H1 (cell line): ENCODE measurements around the gene PRRT4.

ENCODE experiments used
- ATF3 ChIP-seq: IDR thresholded peaks from 2 replicates; pipeline ENCODE4 v1.6.1; 2011; ENCODE audit warnings: low read depth, mild to moderate bottlenecking, low read length; ENCODE audit not compliant: insufficient read depth
- CTCF ChIP-seq, 3 experiments: IDR thresholded peaks; 1 replicate in 2 of 3; 2 replicates in 1 of 3; pipeline versions ENCODE4 v1.5.1 to v1.6.1; 2011; ENCODE audit warnings: low read length in 3 of 3, mild to moderate bottlenecking in 3 of 3, inconsistent platforms in 2 of 3, low read depth in 1 of 3, moderate library complexity in 1 of 3; ENCODE audit not compliant: insufficient read depth in 1 of 3; ENCODE audit errors: control extremely low read depth in 1 of 3
- JUN ChIP-seq: IDR thresholded peaks from 2 replicates; pipeline ENCODE4 v1.6.1; 2011; ENCODE audit warnings: low read depth, mild to moderate bottlenecking, improper control_type of control experiment, low read length
- MAFK ChIP-seq: IDR thresholded peaks from 2 replicates; pipeline ENCODE4 v1.6.1; 2012; ENCODE audit warnings: low read depth, mild to moderate bottlenecking, improper control_type of control experiment, low read length
- POLR2A ChIP-seq, 2 experiments: IDR thresholded peaks; 1 replicate in 1 of 2; 2 replicates in 1 of 2; pipeline ENCODE4 v1.6.1; 2011; ENCODE audit warnings: low read depth in 2 of 2, low read length in 2 of 2, mild to moderate bottlenecking in 2 of 2; ENCODE audit errors: control extremely low read depth in 1 of 2
- POLR2AphosphoS5 ChIP-seq: IDR thresholded peaks from 2 replicates; pipeline ENCODE4 v1.6.1; 2011; ENCODE audit warnings: low read depth, low read length
- USF2 ChIP-seq: IDR thresholded peaks from 2 replicates; pipeline ENCODE4 v1.6.1; 2011; ENCODE audit warnings: low read length, improper control_type of control experiment

- TF ChIP-seq JUN: no peak
- no peak for TF ChIP-seq MAFK
- peak in 1 of 3 experiments; percentile 30; a peak in 1 of 4 replicates for TF ChIP-seq CTCF (IDR thresholded peaks at IDR 0.05; ENCODE audit: control extremely low read depth in 1 of 3, insufficient read depth in 1 of 3, low read depth in 1 of 3, low read length in 3 of 3)
- no peak for TF ChIP-seq USF2
- no peak for TF ChIP-seq ATF3
- no peak for TF ChIP-seq POLR2A (IDR thresholded peaks at IDR 0.05; ENCODE audit: control extremely low read depth in 1 of 2, low read depth in 2 of 2, low read length in 2 of 2)
- TF ChIP-seq POLR2AphosphoS5: no peak
Measured at GRCh38 chr7:128404886-128405470, 43.5 kb upstream of the PRRT4 start.
